GM13977 (cell line): ENCODE results near the gene UTF1.

Experiments
- DNase-seq: peaks from one replicate; pipeline ENCODE4 v3.0.0; 2012; ENCODE audit warnings: low spot score
- CTCF ChIP-seq: IDR thresholded peaks from 2 replicates; pipeline ENCODE4 v1.5.1; 2012; ENCODE audit warnings: mild to moderate bottlenecking, control low read depth; ENCODE audit not compliant: insufficient read depth; ENCODE audit errors: extremely low read depth, missing control alignments
- in situ Hi-C: fragments of 300-500 bp; cut with MboI; formaldehyde crosslinking; loops from one replicate; pipeline ENCODE4 v1.12.0; 2022; ENCODE audit warnings: low sequenced_read_pairs, low pct_unique_long_range_greater_than_20kb, mixed read lengths, inconsistent platforms; ENCODE audit not compliant: unreplicated experiment

UTF1 gene

GRCh38 chr10:133203652-133204195, 26.3 kb upstream of the UTF1 start:
- no peak for TF ChIP-seq CTCF
- DNase-seq = no peak
- in situ Hi-C loops = no loop called here

GRCh38 chr10:133204226-133205015, 25.6 kb upstream of the UTF1 start:
- in situ Hi-C loops = no loop called here
- DNase-seq = no peak
- TF ChIP-seq CTCF = no peak

GRCh38 chr10:133205146-133205545, 24.9 kb upstream of the UTF1 start:
- in situ Hi-C loops = no loop called here
- no peak for TF ChIP-seq CTCF

GRCh38 chr10:133206356-133207040, 23.5 kb upstream of the UTF1 start:
- no peak for DNase-seq
- no peak for TF ChIP-seq CTCF
- in situ Hi-C loops = no loop called here

More at GRCh38 chr10:133205146-133205545, 24.9 kb upstream of the UTF1 start:
- no peak for DNase-seq

- TF ChIP-seq CTCF = no peak
- no peak for DNase-seq
- in situ Hi-C loops = no loop called here
Measured at GRCh38 chr10:133207041-133207600, 22.9 kb upstream of the UTF1 start.

GRCh38 chr10:133207627-133208026, 22.4 kb upstream of the UTF1 start:
- DNase-seq = no peak
- in situ Hi-C loops = no loop called here
- TF ChIP-seq CTCF = no peak
